Measurements from ENCODE around the gene RSPO3.
"Not testable (repeated sequence)": the region's sequence is repeated elsewhere in the genome, so short reads cannot be mapped to it uniquely, and the experiment has no call there.

RSPO3 gene

DNA sequence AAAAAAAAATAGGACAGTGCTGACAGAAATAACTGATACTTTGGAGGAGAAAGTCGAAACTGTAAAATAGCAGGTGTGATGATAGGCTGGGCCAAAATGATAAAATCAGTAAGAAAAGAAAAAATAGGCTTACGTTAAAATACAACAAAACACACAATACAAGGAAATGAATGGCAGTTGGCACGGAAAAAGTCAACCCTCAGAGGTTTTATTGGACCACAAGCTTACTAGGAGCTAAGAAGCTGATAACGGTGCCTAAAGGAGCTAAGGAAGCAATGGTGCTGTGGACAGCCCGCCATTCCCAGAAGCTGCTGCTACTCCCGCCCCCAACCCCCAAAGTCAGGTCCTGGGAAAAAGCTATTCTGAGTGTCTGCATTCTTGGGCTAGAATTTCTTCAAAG is 92.3 kb downstream of the RSPO3 start:
- H3K4me3 ChIP-seq (ENCODE audit: control insufficient read depth, low read depth, low read length): no peak overlapping the region
- no peak for DNase-seq (ENCODE audit: low read depth)
- no peak for TF ChIP-seq CTCF (IDR thresholded peaks at IDR 0.05; ENCODE audit: control insufficient read depth, insufficient read depth, low read depth, low read length, missing control alignments)

DNA sequence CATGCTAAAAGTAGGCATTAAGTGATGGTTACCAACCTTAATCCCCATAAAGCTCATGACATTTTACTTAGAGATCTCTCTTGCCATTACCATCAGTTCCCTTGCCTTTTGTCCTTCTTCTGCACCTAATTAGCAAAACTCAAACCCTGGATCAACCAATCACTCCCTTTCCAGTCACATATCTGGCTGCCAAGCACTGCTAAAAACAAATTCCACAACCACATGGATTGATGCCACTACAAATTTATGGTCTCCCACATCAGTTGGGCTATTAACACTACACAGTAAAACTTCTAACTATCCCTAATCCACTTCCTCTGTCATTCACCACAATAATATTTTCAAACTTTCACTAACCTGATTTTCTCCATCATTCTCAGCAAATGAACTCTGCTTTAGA is 93.9 kb downstream of the RSPO3 start:
- DNase-seq (ENCODE audit: low read depth): no peak
- no peak overlapping the region for H3K4me3 ChIP-seq (ENCODE audit: control insufficient read depth, low read depth, low read length)
- TF ChIP-seq CTCF (IDR thresholded peaks at IDR 0.05; ENCODE audit: control insufficient read depth, insufficient read depth, low read depth, low read length, missing control alignments): no peak

GRCh38 chr6:127214032-127214431 is 95.6 kb downstream of the RSPO3 start:
- H3K4me3 ChIP-seq (ENCODE audit: control insufficient read depth, low read depth, low read length); DNase-seq (ENCODE audit: low read depth): not testable (repeated sequence)

- H3K4me3 ChIP-seq (ENCODE audit: control insufficient read depth, low read depth, low read length); DNase-seq (ENCODE audit: low read depth): not testable (repeated sequence)
These were observed 96.1 kb downstream of the RSPO3 start for GRCh38 chr6:127214531-127214930.

GRCh38 chr6:127215931-127216330 is 97.5 kb downstream of the RSPO3 start:
- TF ChIP-seq CTCF (IDR thresholded peaks at IDR 0.05; ENCODE audit: control insufficient read depth, insufficient read depth, low read depth, low read length, missing control alignments): no peak
- DNase-seq (ENCODE audit: low read depth): no peak
- no peak overlapping the region for H3K4me3 ChIP-seq (ENCODE audit: control insufficient read depth, low read depth, low read length)

GRCh38 chr6:127216810-127217789 is 98.6 kb downstream of the RSPO3 start:
- H3K4me3 ChIP-seq (ENCODE audit: control insufficient read depth, low read depth, low read length): no peak overlapping the region
- TF ChIP-seq CTCF (IDR thresholded peaks at IDR 0.05; ENCODE audit: control insufficient read depth, insufficient read depth, low read depth, low read length, missing control alignments): no peak
- no peak for DNase-seq (ENCODE audit: low read depth)

DNA sequence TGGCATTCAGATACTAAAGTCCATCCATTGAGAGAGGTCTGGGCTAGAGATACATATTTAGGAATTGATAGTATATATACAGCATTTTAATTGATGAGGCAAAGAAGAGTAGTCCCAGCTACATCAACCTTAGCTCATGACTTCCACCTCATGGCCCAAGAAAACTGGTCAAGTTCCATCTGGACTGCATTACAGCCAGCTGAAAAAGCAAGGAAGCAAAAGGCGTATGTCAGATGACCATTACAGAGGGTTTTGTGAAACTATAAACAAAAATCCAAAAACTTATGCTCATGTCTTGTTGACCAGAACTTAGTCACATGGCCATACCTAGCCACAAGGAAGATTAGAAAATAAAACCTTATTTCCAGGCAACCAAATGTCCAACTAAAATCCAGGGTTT is 101.4 kb downstream of the RSPO3 start:
- TF ChIP-seq CTCF (IDR thresholded peaks at IDR 0.05; ENCODE audit: control insufficient read depth, insufficient read depth, low read depth, low read length, missing control alignments): no peak
- H3K4me3 ChIP-seq (ENCODE audit: control insufficient read depth, low read depth, low read length): no peak overlapping the region
- no peak for DNase-seq (ENCODE audit: low read depth)
